A549 treated with CORT108297 at 1 μM for 4 hours (cell line): ENCODE data around the gene PPP1R11. TPM values are rescaled to one million over a fixed set of nuclear protein-coding genes. Genes with fewer than 3 reads are reported as not detected.

Experiments used
- total RNA-seq: library from RNA; stranded (reverse); fragments of 200-300 nt; extraction: Qiagen RNA extraction; gene quantifications from 5 replicates; pipeline ENCODE4 v1.2.3, GENCODE V29; 2022

Gene PPP1R11, protein sequence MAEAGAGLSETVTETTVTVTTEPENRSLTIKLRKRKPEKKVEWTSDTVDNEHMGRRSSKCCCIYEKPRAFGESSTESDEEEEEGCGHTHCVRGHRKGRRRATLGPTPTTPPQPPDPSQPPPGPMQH
- total RNA-seq: 41.2 to 43.7 TPM (median 42.1 TPM) in 5 replicates

DNA sequence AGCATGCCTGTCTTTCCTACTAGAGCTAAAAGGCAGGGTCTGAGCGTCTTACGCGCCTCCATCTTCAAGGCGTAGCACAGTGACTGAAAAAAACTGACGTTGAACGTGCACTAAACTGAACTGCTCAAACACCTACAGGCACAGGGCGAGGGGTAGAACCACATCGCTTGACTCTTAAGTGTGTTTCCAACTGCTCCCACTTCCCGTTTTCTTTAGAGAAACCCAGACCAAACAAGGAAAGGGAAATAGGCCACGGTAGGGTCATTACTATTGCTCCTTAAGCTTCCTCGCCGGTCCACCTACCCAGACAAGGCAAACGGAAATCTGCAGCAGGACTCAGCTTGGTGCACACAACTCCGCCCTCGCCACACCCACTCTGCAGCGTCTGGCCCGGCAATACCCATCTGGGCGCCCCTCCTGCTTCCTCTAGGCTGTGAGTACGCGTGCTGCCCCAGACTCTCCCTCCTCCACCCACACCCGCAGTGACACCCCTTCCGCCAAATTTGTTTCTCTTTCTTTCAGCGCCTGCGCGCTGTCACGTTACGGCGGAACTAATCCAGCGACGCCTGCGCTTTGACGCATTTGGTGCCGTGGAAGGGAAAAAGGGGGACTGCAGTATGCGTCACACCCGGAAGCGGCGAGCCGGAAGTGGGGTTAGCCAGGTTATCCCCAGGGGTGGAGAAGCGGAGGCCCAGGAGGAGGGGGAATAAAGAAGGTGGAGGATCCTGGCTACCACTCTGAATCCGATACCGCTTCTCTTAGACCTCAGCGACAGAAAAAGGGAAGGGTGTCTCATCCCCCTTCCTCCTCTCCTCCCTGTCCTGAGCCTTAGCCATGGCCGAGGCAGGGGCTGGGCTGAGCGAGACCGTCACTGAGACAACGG is at the start of gene PPP1R11:
Gene PPP1R11 (plus strand): TSS at position 622 of the 883 bp plus-strand sequence. CDS start 213 bp downstream, at position 835.

DNA sequence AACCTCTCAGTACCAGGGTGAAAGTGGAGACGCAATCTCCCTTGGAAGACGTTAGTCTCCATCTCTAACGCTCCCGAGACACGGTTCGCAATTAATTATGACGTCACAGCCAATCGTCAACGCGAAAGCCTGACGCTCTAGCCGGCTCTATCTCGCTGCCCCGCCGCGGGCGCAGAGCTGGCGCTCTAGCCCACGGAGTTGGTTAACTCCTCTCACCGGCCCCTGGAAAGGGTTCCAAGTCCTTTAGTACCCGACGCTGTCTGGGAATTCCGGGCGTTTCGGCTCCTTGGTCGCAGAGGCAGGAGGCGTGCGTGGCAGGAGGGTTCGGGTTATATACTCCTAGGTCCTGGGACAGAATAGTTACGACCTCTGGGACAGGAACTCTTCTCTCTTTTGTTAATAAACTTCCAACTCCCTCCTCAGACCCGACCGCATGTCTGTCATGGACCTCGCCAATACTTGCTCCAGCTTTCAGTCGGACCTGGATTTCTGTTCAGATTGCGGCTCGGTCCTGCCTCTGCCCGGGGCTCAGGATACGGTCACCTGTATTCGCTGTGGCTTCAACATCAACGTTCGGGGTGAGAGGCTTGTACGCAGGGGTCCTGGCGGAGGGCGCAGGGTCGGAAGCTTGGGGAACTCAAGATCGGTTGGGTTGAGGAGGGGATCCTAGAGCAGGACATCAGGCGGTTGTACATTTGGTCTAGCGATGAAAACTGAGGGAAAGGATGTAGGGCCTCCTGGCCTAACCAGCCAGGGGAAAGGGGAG is 5.7 kb upstream of the PPP1R11 start, which contains the start of gene POLR1H:
Gene POLR1H (plus strand): TSS at position 174 of the 766 bp plus-strand sequence. CDS start 260 bp downstream, at position 434.

DNA sequence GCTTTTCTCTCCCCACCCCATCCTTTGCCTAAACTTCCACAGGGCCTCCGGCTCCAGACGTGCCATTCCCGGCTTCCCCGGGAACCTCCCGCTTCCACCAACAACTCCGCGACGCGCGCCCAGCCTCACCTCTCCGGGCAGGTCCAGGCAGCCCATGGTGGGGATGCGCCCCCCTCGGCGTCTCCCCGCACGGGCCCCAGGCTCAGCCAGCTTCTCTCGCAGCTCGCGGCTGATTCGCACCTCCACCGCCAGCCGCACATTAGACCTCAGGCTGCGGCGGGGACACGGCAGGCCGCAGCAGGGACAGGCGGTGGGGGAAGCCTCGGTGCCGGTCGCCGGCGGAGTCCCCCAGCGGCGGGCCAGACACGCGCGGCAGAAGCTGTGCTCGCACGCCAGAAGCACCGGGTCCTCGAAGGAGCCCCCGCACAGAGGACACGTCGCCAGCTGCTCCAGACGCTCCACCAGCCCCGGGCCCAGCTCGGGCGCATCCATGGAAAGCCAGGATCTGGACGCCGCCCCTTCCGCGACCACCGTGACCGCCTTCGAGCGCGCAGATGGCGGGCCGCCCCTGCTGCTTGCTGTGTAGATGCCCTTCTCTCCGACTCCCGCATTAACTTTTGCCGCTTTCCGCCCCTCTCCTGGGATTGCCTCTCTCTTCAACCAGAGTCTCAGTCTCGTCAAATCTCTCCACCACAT is 8.2 kb downstream of the PPP1R11 start, which contains the start of gene RNF39:
Gene RNF39 (minus strand): TSS at position 676 of the 696 bp plus-strand sequence. CDS start 184 bp downstream, at position 492.

DNA sequence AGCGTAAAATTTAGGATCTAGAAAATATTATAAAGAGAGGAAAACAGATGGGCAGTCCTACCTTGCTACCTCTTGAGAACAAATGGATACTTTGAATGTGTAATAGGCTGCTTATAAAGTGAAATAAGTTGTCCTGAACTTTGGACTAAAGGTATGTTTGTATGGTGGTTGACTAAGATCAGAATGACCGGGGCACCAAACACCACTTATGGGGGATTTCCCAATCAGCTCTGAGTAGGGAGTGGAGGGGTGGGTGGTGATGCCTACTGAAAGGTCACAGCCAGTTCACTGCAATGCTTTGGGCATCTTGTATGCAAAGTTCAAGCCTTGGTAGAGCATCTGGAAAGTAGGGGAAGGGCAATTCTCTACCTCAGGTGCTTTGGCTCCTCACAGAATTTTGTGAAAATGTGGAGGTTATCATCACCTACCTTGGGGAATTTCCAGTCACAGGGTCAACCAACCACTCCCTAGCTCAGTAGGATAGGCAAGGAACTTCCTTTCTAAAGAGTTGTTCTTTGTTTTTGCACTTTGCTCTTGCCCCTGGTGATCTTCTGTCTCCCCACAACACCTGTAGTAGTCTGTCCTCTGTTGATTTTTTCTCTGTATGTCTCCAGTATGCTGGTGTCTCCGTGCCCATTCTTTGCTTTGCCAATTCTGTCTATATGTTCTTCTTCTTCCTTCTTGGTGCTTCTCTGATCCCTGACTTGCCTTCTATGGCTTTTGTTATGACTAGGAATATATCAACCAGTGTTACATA is 46.2 kb downstream of the PPP1R11 start, which contains the start of gene TRIM31:
Gene TRIM31 (minus strand): TSS at position 88 of the 757 bp plus-strand sequence. CDS start 285 bp downstream, outside the sequence.

Other genes with a start within 250 kb of the PPP1R11 start
- 0.16 TPM in 1 of 5 replicates, not detected in the others for gene HLA-G, start 239.4 kb upstream of the PPP1R11 start, total RNA-seq
- 118 to 157 TPM (median 147 TPM) in 5 replicates for gene HLA-A, start 124.7 kb upstream of the PPP1R11 start, total RNA-seq
- 28.6 to 35.6 TPM (median 34.6 TPM) in 5 replicates for gene POLR1H, start 5.9 kb upstream of the PPP1R11 start, total RNA-seq
- 0.03 to 0.07 TPM (median 0.05 TPM) in 3 of 5 replicates, not detected in the others for gene RNF39, start 8.6 kb downstream of the PPP1R11 start, total RNA-seq
- 1.0 to 1.8 TPM (median 1.3 TPM) in 5 replicates for gene TRIM31, start 45.9 kb downstream of the PPP1R11 start, total RNA-seq
- gene TRIM40, start 68.9 kb downstream of the PPP1R11 start, total RNA-seq: not detected in 5 replicates
- 0.02 TPM in 1 of 5 replicates, not detected in the others for gene TRIM10, start 94.0 kb downstream of the PPP1R11 start, total RNA-seq
- gene TRIM15, start 96.3 kb downstream of the PPP1R11 start, total RNA-seq: 0.08 to 0.09 TPM in 2 of 5 replicates, not detected in the others
- gene TRIM26, start 146.2 kb downstream of the PPP1R11 start, total RNA-seq: 24.1 to 27.1 TPM (median 25.8 TPM) in 5 replicates